ENCODE data around the gene AFF1.

DNA sequence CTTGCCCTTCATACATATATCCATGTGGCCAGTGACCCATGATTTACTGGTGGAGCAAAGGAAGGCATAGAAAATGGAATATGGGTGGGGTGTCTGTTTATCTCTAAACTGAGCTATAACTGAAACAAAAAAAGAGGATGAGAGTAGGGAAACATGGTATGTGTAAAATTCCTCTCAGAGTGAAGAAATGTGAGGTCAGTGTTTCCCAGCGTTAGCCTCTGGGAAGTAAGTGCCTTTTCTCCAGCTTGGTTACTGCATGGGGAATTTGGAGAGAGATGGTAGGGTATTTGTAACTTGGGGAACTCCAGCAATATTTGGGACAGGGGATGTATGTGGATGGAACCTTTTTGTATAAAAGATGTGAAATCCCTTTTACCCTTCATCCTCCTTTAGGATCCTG, 89.4 kb downstream of the AFF1 start:
- no peak for TF ChIP-seq POLR2A (IDR thresholded peaks at IDR 0.05)
- TF ChIP-seq, protein P1, sequence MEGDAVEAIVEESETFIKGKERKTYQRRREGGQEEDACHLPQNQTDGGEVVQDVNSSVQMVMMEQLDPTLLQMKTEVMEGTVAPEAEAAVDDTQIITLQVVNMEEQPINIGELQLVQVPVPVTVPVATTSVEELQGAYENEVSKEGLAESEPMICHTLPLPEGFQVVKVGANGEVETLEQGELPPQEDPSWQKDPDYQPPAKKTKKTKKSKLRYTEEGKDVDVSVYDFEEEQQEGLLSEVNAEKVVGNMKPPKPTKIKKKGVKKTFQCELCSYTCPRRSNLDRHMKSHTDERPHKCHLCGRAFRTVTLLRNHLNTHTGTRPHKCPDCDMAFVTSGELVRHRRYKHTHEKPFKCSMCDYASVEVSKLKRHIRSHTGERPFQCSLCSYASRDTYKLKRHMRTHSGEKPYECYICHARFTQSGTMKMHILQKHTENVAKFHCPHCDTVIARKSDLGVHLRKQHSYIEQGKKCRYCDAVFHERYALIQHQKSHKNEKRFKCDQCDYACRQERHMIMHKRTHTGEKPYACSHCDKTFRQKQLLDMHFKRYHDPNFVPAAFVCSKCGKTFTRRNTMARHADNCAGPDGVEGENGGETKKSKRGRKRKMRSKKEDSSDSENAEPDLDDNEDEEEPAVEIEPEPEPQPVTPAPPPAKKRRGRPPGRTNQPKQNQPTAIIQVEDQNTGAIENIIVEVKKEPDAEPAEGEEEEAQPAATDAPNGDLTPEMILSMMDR (IDR thresholded peaks at IDR 0.05): no peak

Data from uterus (tissue), 2 donors.